Central memory CD8-positive, alpha-beta T cell (primary cell): ENCODE data around the gene TMEM131.

ENCODE experiments used
- ATAC-seq: fragments of 150-1000 bp; cut with Tn5 transposase; replicated peaks from 2 replicates; pipeline ENCODE4 v1.10.0; 2022; ENCODE audit warnings: mild to moderate bottlenecking, moderate FRiP score, moderate number of reproducible peaks; ENCODE audit not compliant: poor library complexity, severe bottlenecking; ENCODE audit errors: extremely low read depth
- DNase-seq, 2 donors: peaks; one replicate each; pipeline ENCODE4 v3.0.0; 2021; ENCODE audit warnings: low spot score in 2 of 2
- H3K27ac Mint-ChIP-seq: one replicate; pipeline ENCODE4 v1.8.0; 2022; ENCODE audit warnings: low read depth, mild to moderate bottlenecking, moderate library complexity, mixed read lengths
- H3K27me3 Mint-ChIP-seq: one replicate; pipeline ENCODE4 v1.8.0; 2022; ENCODE audit warnings: mixed read lengths
- H3K36me3 Mint-ChIP-seq: one replicate; pipeline ENCODE4 v1.8.0; 2022; ENCODE audit warnings: mild to moderate bottlenecking, moderate library complexity, mixed read lengths; ENCODE audit not compliant: insufficient read depth
- H3K4me1 Mint-ChIP-seq: one replicate; pipeline ENCODE4 v1.8.0; 2022; ENCODE audit warnings: mixed read lengths
- H3K4me3 Mint-ChIP-seq: one replicate; pipeline ENCODE4 v1.8.0; 2022; ENCODE audit warnings: mild to moderate bottlenecking, moderate library complexity, mixed read lengths
- H3K9me3 Mint-ChIP-seq: one replicate; pipeline ENCODE4 v1.8.0; 2022; ENCODE audit warnings: mixed read lengths

The TMEM131 gene

DNA sequence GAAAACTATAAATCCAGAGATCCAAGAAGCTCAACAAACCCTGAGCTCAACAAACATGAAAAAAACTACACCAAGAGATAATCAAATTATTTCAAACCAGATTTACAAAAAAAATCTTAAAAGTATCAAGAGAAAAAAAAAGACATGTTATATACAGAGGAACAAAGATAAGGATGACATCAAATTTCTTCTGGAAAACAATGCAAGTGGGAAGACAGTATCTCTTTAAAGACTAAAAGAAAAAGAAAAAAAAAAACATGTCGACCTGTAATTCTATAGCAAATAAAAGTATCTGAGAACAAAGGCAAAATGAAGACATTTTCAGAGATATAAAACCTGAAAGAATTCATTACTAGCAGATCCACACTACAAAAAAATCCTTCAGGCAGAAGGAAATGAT, 21.3 kb downstream of the TMEM131 start:
- ATAC-seq (no peak), DNase-seq (no peak)
- H3K36me3 Mint-ChIP-seq: peaks cover 4% of the 10 kb centered on the region
- no peak overlapping the region for H3K27ac Mint-ChIP-seq
- peaks cover 7% of the 10 kb centered on the region for H3K9me3 Mint-ChIP-seq
- no peak overlapping the region for H3K4me3 Mint-ChIP-seq
- H3K4me1 Mint-ChIP-seq: peaks cover 59% of the 10 kb centered on the region
- H3K27me3 Mint-ChIP-seq: no peaks in the 10 kb centered on the region

DNA sequence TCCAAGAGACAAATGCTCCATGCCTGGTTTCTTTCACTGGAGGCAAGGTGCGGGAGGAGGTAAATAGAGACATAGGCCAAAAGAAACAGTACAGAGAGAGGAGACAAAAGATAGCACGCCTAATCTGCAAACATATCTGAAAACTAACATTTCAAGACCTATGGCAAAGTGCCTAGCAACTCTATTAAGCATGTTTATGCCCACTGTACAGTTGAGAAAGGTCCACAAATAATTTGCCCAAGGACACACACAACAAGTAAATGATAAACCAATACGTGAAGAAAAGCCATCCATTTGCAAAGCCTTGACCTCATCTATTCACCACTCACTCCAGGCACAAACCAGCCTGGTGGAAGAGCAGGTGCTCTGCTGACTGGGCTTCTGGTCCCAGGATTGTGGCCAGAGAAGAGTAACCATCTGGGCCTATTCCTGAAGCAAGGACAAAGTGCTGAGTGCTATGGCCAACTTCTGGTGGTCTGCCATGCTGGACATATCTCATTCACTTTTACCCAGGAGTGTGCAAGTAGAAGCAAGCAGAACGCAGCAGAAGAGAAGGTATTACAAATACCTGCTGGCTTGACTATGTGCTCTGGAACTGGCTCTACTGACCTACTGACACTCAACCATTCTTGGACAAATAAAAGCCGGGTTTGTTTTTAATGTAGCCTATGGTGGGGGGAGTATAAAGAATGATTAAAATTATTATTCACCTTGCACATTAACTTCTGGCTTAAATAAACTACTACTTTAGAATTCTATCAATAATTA, 25.3 kb downstream of the TMEM131 start:
- no peaks in the 10 kb centered on the region for H3K27me3 Mint-ChIP-seq
- peaks cover 72% of the 10 kb centered on the region for H3K4me1 Mint-ChIP-seq
- DNase-seq (no peak), ATAC-seq (no peak)
- peaks cover 7% of the 10 kb centered on the region for H3K9me3 Mint-ChIP-seq
- H3K36me3 Mint-ChIP-seq: peaks cover 4% of the 10 kb centered on the region
- no peak overlapping the region for H3K4me3 Mint-ChIP-seq
- no peak overlapping the region for H3K27ac Mint-ChIP-seq

DNA sequence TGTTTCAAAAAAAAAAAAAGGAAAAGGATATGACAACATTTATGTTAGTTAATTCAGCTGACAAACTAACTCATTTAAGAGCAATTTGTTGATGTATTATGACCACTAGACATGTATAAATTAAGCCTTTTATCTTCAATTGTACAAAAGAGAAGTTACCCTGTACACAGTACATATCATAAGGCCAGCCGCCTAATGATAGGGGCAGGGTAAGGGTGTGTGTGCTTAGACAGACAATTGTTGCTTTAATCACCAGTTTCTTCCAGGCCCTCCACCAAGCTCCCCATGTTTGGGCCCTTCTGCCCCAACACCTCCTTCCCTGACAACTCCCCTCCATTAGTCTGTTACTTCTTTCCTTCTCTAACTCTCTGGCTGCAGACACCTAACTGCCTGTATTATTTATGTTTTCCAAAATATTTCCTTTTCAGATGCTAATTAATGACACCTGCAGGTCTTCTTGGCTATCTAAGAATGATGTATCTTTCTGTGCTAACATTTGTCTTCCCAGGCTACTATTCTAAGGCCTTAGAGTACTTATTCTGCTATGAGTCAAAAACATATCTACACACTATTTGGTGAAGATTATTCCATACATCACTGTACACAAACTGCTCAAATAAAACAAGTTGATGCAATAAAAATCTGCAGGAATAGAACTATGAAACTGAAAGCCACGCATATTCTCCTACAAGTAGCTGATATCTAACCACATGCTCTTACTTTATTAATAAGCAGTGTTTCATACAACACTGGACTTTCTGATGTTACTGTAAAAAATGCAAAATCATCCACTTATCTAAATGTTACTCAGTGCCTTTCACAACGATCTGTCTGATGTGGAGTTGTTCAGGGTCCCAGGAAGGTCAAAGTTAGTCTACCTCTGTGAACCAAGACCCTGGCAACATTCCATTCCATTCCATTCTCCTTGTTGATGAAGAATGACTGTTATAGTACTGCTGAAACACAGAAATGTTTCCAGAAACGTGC, 26.4 kb downstream of the TMEM131 start:
- H3K36me3 Mint-ChIP-seq: peaks cover 4% of the 10 kb centered on the region
- H3K4me3 Mint-ChIP-seq: no peak overlapping the region
- DNase-seq (no peak), ATAC-seq (no peak)
- H3K4me1 Mint-ChIP-seq: peaks cover 83% of the 10 kb centered on the region
- H3K27ac Mint-ChIP-seq: peak overlapping the region; percentile 63
- H3K27me3 Mint-ChIP-seq: no peaks in the 10 kb centered on the region
- peaks cover 7% of the 10 kb centered on the region for H3K9me3 Mint-ChIP-seq

DNA sequence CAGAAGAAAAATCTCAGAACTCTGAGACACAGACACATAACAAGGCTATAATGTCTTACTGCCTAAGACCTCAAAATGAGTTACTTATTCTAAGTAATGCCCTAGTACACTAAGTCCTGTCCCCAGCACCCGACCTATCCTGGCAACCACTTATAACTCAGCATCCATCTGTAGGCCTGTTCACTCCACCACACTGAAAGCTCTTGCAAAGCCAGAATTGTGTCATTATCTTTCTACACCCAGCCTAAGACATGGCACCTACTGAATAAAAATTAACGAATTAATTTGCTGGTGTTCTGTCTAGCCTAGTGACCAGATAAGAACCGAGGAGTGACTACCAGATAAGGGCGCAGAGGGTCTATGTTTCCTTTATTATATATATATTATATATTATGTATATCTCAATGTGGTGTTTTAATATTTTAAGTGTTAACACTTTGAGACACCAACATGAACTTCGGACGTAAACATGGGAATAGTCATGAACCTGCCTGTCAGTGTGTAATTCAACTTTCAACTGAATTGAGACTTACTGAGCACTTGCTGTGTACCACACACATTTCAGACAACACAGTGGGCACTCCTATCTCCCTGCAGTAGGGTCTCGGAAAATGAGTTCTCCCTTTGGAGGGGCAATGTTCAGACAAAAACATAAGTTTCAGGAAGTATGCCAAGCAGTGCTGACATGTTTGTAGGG, 27.7 kb downstream of the TMEM131 start:
- Mint-ChIP-seq H3K36me3 (peaks cover 3% of the 10 kb centered on the region), H3K27me3 (no peaks in the 10 kb centered on the region), H3K4me1 (peaks cover 78% of the 10 kb centered on the region), H3K9me3 (no peaks in the 10 kb centered on the region), H3K4me3 (no peak overlapping the region), H3K27ac (no peak overlapping the region)
- ATAC-seq (no peak), DNase-seq (no peak)

DNA sequence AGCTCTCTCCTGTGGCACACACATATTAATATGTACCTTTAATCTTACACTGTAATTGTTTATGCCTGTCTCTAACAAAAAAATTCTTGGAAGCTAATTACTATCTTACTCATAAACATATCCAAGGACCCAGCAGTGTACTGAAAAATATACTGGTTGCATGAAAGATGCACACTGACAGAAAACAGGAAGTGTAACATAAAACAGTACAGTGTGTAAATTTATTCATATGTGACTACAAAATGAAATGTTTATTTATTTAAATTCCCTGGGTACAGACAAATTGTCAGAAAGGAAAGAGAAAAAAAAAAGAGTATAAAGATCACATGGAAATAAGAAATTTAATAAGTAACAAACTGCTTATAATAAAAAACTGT, 28.5 kb downstream of the TMEM131 start:
- no peak for ATAC-seq
- DNase-seq: no peak
- Mint-ChIP-seq H3K27me3 (no peaks in the 10 kb centered on the region), H3K36me3 (peaks cover 3% of the 10 kb centered on the region), H3K27ac (peak overlapping the region; percentile 13), H3K4me1 (peaks cover 83% of the 10 kb centered on the region), H3K9me3 (no peaks in the 10 kb centered on the region), H3K4me3 (no peak overlapping the region)

DNA sequence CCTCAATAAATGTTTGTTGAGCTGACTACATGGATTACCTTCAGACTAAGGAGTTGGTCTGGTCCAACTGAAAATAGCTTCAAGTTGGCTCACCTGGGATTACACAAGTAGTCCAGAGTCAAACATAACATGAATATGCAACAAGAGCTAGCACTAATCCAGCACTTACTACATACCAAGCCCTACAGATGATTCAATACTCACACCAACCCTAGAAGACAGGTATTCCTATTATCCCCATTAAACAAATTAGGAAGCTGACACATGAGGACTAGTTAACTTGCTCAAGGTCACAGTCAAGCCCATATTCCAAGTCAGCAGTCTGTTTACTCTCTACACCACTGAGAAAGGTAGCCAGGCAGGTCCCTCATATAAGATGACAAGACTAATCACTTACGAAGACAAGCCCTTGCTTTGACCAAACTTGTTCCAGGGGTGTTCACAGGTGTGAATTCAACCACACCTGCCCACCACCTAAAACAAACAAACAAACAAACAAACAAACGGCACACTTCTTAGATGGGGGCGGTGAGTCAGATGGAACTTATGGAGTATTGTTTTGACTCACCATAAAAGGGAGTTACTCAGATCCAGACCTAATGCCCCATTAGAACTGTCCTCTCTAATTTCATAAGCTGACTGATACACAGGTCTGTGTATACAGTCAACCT, 29.1 kb downstream of the TMEM131 start:
- Mint-ChIP-seq H3K27ac (peak overlapping the region; percentile 13), H3K36me3 (peaks cover 4% of the 10 kb centered on the region), H3K27me3 (no peaks in the 10 kb centered on the region), H3K4me1 (peaks cover 78% of the 10 kb centered on the region), H3K9me3 (no peaks in the 10 kb centered on the region), H3K4me3 (no peak overlapping the region)
- DNase-seq: no peak
- ATAC-seq: no peak

DNA sequence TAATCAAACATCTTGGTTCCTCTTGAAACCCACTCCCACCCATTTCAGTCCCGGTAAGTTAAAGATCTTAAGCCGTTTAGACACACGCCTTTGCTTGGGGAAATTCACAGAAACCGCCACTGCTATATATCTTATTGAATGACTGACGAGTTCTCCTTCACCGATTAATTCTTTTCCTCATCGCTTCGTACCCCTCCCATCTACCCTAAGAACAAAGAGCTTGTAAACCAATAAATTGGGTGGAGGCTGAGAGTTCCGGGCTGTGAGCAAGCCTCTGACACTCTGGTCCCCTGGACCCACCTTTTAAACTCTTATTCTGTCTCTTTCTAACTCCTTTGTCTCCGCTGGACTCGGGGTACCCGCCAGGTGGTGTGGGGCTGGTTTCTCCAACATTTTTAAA, 30.6 kb downstream of the TMEM131 start:
- DNase-seq (no peak), ATAC-seq (no peak)
- Mint-ChIP-seq H3K4me3 (no peak overlapping the region), H3K4me1 (peaks cover 76% of the 10 kb centered on the region), H3K27me3 (no peaks in the 10 kb centered on the region), H3K9me3 (no peaks in the 10 kb centered on the region), H3K27ac (no peak overlapping the region), H3K36me3 (peaks cover 3% of the 10 kb centered on the region)

DNA sequence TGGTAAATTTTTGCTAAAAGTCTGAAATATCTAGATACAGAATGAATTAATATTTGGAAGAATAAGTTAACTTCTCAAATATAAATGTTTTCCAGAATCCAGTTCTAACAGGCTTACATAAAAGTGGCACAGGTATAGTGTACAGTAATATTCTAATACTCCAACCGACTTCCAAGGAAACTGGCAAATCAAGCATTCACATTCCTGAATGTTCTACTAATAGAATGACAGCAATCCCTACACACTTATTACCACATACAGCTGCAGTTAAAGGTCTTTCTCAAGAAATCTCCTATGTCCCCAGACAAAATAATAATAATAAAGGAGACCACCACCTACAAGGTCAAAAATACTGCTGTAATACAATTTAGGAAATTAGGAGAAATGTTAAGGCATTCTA, 31.9 kb downstream of the TMEM131 start:
- ATAC-seq: no peak
- H3K27me3 Mint-ChIP-seq: no peaks in the 10 kb centered on the region
- H3K4me1 Mint-ChIP-seq: peaks cover 76% of the 10 kb centered on the region
- peaks cover 2% of the 10 kb centered on the region for H3K36me3 Mint-ChIP-seq
- DNase-seq: no peak
- H3K4me3 Mint-ChIP-seq: no peak overlapping the region
- no peaks in the 10 kb centered on the region for H3K9me3 Mint-ChIP-seq
- H3K27ac Mint-ChIP-seq: no peak overlapping the region

DNA sequence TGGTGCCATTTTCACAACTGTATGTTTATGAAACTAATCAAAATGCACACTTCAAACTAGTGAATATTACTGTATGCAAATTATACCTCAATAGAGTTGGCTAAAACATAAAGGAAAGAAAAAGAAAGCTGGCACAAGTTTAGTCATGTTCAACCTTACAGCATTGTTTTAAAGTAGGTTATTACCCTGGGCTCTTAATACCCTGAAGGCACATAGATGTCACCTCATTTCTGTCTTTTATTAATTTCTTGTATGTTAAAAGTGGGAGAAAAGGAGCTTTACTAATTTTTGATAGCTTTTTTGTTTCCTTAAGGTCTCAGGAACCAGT, 32.7 kb downstream of the TMEM131 start:
- DNase-seq: no peak
- Mint-ChIP-seq H3K9me3 (no peaks in the 10 kb centered on the region), H3K4me3 (no peak overlapping the region), H3K27me3 (no peaks in the 10 kb centered on the region), H3K36me3 (peaks cover 2% of the 10 kb centered on the region), H3K4me1 (peaks cover 79% of the 10 kb centered on the region), H3K27ac (no peak overlapping the region)
- ATAC-seq: no peak

DNA sequence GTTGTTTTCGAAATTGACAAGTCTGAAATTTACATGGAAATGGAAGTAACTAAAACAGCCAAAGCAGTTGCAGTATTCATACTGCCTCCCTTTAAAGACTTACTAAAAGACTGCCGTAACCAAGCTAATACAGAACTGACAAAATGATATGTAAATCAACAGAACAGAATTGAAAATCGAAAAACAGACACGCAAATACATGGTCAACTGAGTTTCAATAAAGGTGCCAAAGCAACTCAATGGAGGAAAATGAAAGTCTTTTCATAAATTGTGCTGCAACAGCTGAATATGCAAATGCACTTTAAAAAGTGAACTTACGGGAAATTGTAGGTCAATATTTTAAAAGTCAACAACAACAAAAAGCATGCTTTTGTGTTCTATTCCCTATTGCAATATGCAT, 34.2 kb downstream of the TMEM131 start:
- Mint-ChIP-seq H3K27ac (no peak overlapping the region), H3K4me3 (no peak overlapping the region), H3K36me3 (peaks cover 2% of the 10 kb centered on the region), H3K27me3 (no peaks in the 10 kb centered on the region), H3K4me1 (peaks cover 70% of the 10 kb centered on the region), H3K9me3 (no peaks in the 10 kb centered on the region)
- DNase-seq: no peak
- ATAC-seq: no peak

DNA sequence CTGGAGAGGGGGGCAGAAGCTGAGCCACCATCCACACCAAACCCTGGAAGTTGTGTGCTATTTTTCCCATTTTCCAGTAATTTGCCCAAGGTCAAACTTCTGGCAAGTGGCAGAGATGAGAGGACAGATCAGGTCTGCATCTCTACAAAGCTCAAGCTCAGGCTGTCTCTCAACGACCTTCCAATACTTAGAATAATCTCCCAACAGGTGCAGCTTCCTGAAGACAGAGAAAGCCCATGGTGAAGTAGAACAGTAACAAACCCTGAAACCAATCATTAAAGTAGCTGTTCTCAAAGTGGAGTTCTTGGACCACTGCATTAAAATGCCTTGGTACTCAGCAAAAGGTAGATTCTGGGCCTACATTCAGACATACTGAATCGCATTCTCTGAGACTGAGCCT, 37.6 kb downstream of the TMEM131 start:
- peaks cover 74% of the 10 kb centered on the region for H3K4me1 Mint-ChIP-seq
- H3K9me3 Mint-ChIP-seq: no peaks in the 10 kb centered on the region
- H3K4me3 Mint-ChIP-seq: no peak overlapping the region
- H3K36me3 Mint-ChIP-seq: peaks cover 3% of the 10 kb centered on the region
- ATAC-seq: no peak
- H3K27me3 Mint-ChIP-seq: no peaks in the 10 kb centered on the region
- H3K27ac Mint-ChIP-seq: no peak overlapping the region
- no peak for DNase-seq

DNA sequence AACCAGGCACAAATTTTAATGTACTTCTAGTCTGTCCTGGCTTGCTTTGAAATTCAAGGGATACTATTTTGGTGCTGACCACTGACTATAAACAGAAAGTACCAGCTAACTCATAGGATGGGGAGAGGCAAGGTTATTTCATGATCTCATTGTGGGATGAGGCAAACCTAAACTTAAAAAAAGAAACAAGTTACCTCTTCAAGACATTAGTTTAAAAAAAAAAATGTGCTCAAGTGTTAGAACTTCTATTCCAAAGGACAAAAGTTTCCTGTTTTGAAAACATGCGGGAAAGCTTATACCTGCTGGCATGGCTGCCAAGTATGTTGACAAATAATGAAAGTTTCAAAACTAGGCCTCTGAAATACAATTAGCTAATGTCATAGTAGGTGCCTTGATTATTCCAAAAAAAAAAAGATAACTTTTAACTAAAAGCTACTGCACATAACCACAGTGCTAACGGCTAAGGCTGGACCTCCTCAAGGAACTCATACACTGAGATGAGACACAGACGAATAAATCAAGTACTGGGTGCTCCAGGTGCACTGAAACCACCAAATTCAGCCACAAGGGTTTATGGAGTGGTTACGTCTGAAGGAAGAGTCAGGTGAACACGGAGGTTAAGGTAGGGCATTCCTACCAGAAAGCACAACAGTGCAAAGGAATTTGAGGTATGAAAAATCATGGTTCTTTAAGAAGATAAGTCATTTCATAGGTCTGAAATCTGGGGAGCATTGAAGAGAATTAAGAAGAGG, 38.1 kb downstream of the TMEM131 start:
- H3K4me1 Mint-ChIP-seq: peaks cover 72% of the 10 kb centered on the region
- H3K27me3 Mint-ChIP-seq: no peaks in the 10 kb centered on the region
- ATAC-seq: no peak
- H3K4me3 Mint-ChIP-seq: no peak overlapping the region
- H3K36me3 Mint-ChIP-seq: peaks cover 3% of the 10 kb centered on the region
- no peak overlapping the region for H3K27ac Mint-ChIP-seq
- no peak for DNase-seq
- no peaks in the 10 kb centered on the region for H3K9me3 Mint-ChIP-seq
